Bronchial epithelial cell (primary cell): ENCODE results near the gene STARD13. TPM values are rescaled to one million over a fixed set of nuclear protein-coding genes. Genes with fewer than 3 reads are reported as not detected.

ENCODE experiments used
- DNase-seq: peaks from one replicate; pipeline ENCODE4 v3.0.0-alpha.2; 2010; ENCODE audit warnings: low read depth
- FAIRE-seq: peaks from 2 replicates; lab custom pipeline; 2011; peaks lifted over from hg19 to GRCh38; lab: Jason Lieb, UNC
- H3K27me3 ChIP-seq: 2 replicates; pipeline ENCODE4 v1.5.1; 2011; ENCODE audit warnings: low read length; ENCODE audit not compliant: control insufficient read depth, insufficient read depth
- H3K36me3 ChIP-seq: 2 replicates; pipeline ENCODE4 v1.5.1; 2011; ENCODE audit warnings: low read length; ENCODE audit not compliant: control insufficient read depth, insufficient read depth
- H3K4me3 ChIP-seq: 2 replicates; pipeline ENCODE4 v1.5.1; 2011; ENCODE audit warnings: mild to moderate bottlenecking, low read depth, low read length, control low read depth
- total RNA-seq: library from RNA; depleted of rRNA; stranded (reverse); fragments of >200 nt; gene quantifications from 2 replicates; pipeline ENCODE4 v1.2.1, GENCODE V29; 2014
- TF ChIP-seq, protein P1 (sequence below): IDR thresholded peaks from 2 replicates; pipeline ENCODE4 v1.5.1; 2011; ENCODE audit warnings: mild to moderate bottlenecking, moderate library complexity, low read length, control low read depth, inconsistent platforms; ENCODE audit not compliant: insufficient read depth, severe bottlenecking

The STARD13 gene
- total RNA-seq, 1 donor from 2014 or later = 2.1 TPM

DNA sequence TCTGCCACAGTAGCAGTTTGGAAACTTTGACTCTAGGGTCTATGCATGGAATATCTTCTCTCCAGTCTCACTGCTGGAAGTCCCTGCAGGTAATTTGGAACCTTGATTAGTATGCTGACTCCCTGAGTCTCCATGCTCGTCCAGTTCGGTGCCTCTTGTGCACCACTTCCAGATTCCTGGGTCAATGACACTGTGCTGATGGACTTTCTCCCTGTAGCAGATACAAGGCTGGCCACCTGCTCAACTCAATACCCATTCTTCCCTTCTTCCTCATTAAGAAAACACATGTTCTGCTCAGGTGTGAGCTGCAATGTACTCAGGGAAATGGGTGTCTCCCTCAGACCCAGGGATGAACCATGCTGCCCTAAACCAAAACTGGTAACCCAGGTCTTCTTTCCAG lies 170.3 kb downstream of the STARD13 start:
- Histone ChIP-seq H3K36me3 (peaks cover 8% of the 10 kb centered on the region), H3K27me3 (no peaks in the 10 kb centered on the region), H3K4me3 (no peak overlapping the region)
- TF ChIP-seq, protein P1, sequence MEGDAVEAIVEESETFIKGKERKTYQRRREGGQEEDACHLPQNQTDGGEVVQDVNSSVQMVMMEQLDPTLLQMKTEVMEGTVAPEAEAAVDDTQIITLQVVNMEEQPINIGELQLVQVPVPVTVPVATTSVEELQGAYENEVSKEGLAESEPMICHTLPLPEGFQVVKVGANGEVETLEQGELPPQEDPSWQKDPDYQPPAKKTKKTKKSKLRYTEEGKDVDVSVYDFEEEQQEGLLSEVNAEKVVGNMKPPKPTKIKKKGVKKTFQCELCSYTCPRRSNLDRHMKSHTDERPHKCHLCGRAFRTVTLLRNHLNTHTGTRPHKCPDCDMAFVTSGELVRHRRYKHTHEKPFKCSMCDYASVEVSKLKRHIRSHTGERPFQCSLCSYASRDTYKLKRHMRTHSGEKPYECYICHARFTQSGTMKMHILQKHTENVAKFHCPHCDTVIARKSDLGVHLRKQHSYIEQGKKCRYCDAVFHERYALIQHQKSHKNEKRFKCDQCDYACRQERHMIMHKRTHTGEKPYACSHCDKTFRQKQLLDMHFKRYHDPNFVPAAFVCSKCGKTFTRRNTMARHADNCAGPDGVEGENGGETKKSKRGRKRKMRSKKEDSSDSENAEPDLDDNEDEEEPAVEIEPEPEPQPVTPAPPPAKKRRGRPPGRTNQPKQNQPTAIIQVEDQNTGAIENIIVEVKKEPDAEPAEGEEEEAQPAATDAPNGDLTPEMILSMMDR = no peak
- FAIRE-seq = no peak
- no peak for DNase-seq

DNA sequence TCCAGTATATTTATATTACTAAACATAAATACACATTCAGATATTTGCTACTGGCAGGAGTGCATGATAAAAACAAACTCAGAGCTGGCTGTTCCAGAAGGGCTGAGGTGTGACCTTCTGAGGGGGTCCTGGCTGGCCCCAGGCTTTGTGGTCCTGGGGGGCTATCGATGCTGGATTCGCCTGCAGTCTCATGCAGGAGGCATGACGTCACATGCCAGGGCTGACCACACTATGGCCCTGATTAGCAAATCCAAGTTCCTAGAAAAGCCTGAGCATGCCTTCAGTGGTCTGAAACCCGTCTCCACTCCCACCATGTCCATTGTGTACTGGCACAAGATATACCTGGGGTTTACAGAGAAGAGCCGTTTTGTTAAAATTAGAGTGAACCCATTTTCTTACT lies 171.4 kb downstream of the STARD13 start:
- FAIRE-seq (no peak), DNase-seq (no peak)
- peaks cover 8% of the 10 kb centered on the region for H3K36me3 ChIP-seq
- no peaks in the 10 kb centered on the region for H3K27me3 ChIP-seq
- H3K4me3 ChIP-seq = no peak overlapping the region
- TF ChIP-seq, protein P1 = no peak

DNA sequence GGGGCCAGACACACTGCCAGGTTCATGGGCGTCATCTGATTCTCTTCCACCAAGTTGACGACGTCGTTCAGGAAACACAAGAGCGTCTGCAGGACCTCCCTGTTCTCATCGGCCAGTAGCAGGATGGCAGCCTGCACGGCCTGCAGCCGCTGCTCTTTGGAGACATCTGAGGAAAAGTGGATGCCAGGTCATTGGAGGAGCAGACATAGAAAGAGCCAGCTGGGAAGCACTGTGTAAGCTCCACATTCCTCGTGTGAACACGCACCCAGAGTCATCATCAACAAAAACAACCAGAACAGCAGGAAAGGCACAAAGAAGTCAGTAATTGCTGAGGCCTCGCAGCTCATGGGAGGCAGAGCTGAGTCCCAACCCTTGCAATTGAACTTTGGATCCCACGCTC lies 172.8 kb downstream of the STARD13 start:
- H3K36me3 ChIP-seq = peaks cover 4% of the 10 kb centered on the region

DNA sequence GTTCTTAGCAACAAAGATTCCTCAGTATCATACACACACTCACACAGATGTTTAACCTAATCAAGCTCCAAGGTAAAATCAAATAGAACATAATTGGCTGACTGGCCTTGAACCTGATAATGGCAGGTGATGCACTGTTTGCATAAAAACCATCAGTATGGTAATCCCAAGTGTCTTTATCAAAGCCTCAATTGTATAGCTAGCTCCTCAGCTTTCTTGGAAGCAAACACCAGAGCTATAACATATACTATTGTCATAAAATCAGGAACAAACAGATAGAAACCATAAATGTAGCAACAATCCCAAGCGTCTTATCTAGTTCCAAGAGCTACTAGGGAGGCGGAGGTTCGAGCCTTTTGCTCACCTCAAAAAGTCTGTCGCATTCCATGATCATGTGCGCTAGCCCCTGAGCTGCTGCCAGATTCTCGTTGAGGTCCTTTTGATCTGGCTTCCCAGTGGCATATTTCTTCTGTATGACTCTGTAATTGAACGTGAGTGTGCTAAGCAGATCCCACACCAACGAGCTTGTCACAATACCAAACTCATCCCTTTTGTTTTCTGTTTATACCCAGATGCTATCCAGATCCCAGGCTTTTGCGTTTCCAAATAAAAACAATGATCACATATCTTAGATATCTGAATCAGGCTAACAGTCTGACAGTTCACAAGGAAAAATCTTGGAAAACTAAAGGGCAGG lies 174.0 kb downstream of the STARD13 start:
- H3K36me3 ChIP-seq = peaks cover 4% of the 10 kb centered on the region
- no peak for FAIRE-seq
- no peak overlapping the region for H3K4me3 ChIP-seq
- DNase-seq = no peak
- TF ChIP-seq, protein P1 = no peak
- no peaks in the 10 kb centered on the region for H3K27me3 ChIP-seq

More for the DNA sequence above, 172.8 kb downstream of the STARD13 start:
- DNase-seq (no peak), FAIRE-seq (no peak)
- TF ChIP-seq, protein P1 = no peak
- Histone ChIP-seq H3K27me3 (no peaks in the 10 kb centered on the region), H3K4me3 (no peak overlapping the region)

DNA sequence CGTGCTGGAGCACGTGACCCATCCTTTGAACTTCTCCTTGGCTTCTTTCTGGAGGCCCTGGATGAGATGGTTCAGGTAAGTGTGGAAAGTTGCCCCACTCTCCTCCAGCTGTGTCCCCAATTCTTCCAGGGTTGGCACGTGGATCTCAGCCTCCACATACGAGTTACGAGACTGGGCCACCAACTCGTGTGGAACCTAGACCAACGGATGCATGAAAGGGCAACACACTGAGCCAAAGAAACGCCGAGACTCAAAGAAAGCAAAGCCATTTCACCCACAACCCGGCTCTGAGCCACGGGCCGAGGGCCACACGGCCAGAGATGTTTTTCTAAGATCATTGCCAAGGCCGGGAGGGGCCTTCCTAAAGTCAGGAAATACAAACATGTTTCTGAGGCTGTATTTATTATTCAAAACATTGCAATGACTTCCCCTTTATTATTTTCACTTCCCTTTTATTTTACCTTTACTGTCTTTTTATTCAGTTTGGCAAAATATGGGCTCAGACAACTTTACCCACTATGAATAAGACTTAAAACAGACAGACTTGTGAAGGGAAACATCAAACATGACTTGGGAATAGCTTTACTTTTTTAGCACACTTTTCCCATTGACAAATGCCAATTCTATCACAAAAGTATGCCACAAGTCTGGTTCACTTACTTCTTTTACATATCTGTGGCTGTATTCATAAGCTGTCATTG lies 174.7 kb downstream of the STARD13 start:
- TF ChIP-seq, protein P1 = no peak
- H3K36me3 ChIP-seq = peaks cover 4% of the 10 kb centered on the region
- H3K4me3 ChIP-seq = no peak overlapping the region
- H3K27me3 ChIP-seq = no peaks in the 10 kb centered on the region
- DNase-seq (no peak), FAIRE-seq (no peak)
